ENCODE measurements around the gene LRRC36. TPM values are rescaled to one million over a fixed set of nuclear protein-coding genes. Genes with fewer than 3 reads are reported as not detected.
"Not testable (repeated sequence)": the region's sequence is repeated elsewhere in the genome, so short reads cannot be mapped to it uniquely, and the experiment has no call there.

Gene LRRC36
- polyA plus RNA-seq, 4 donors: 3.5 to 4.6 (median 3.9) TPM

- no peak for DNase-seq (ENCODE audit: low read depth in 4 of 4, low spot score in 3 of 4)
These were observed 73.4 kb downstream of the LRRC36 start for GRCh38 chr16:67399749-67400704.

GRCh38 chr16:67400901-67401300 lies 74.3 kb downstream of the LRRC36 start:
- no peak for DNase-seq (ENCODE audit: low read depth in 4 of 4, low spot score in 3 of 4)

GRCh38 chr16:67403976-67404555 lies 77.5 kb downstream of the LRRC36 start:
- DNase-seq (ENCODE audit: low read depth in 4 of 4, low spot score in 3 of 4): no peak

- no peak for DNase-seq (ENCODE audit: low read depth in 4 of 4, low spot score in 3 of 4)
These were observed 78.2 kb downstream of the LRRC36 start for GRCh38 chr16:67404740-67405226.

- no peak for DNase-seq (ENCODE audit: low read depth in 4 of 4, low spot score in 3 of 4)
These were observed 78.7 kb downstream of the LRRC36 start for GRCh38 chr16:67405336-67405735.

GRCh38 chr16:67406111-67406971 lies 79.7 kb downstream of the LRRC36 start:
- DNase-seq (ENCODE audit: low read depth in 4 of 4, low spot score in 3 of 4): no peak

- no peak for DNase-seq (ENCODE audit: low read depth in 4 of 4, low spot score in 3 of 4)
These were observed 80.7 kb downstream of the LRRC36 start for GRCh38 chr16:67407176-67407787.

- DNase-seq (ENCODE audit: low read depth in 4 of 4, low spot score in 3 of 4): no peak
These were observed 81.3 kb downstream of the LRRC36 start for GRCh38 chr16:67407788-67408452.

- no peak for DNase-seq (ENCODE audit: low read depth in 4 of 4, low spot score in 3 of 4)
These were observed 83.0 kb downstream of the LRRC36 start for GRCh38 chr16:67409631-67410030.

- no peak for DNase-seq (ENCODE audit: low read depth in 4 of 4, low spot score in 3 of 4)
These were observed 84.7 kb downstream of the LRRC36 start for GRCh38 chr16:67411339-67411738.

GRCh38 chr16:67412294-67412693 lies 85.7 kb downstream of the LRRC36 start:
- DNase-seq (ENCODE audit: low read depth in 4 of 4, low spot score in 3 of 4): no peak

GRCh38 chr16:67413978-67414911 lies 87.6 kb downstream of the LRRC36 start:
- no peak for DNase-seq (ENCODE audit: low read depth in 4 of 4, low spot score in 3 of 4)

GRCh38 chr16:67415421-67415820 lies 88.8 kb downstream of the LRRC36 start:
- not testable (repeated sequence) for DNase-seq (ENCODE audit: low read depth in 4 of 4, low spot score in 3 of 4)

- no peak for DNase-seq (ENCODE audit: low read depth in 4 of 4, low spot score in 3 of 4)
These were observed 89.5 kb downstream of the LRRC36 start, which contains the start of gene ZDHHC1 for GRCh38 chr16:67415872-67416793. Gene ZDHHC1 (minus strand): TSS chr16:67416477. CDS start chr16:67407775, 8,702 bp downstream.

GRCh38 chr16:67417333-67418061 lies 90.9 kb downstream of the LRRC36 start:
- DNase-seq (ENCODE audit: low read depth in 4 of 4, low spot score in 3 of 4): no peak

GRCh38 chr16:67419502-67419901 lies 92.9 kb downstream of the LRRC36 start:
- no peak for DNase-seq (ENCODE audit: low read depth in 4 of 4, low spot score in 3 of 4)

- DNase-seq (ENCODE audit: low read depth in 4 of 4, low spot score in 3 of 4): no peak
These were observed 93.3 kb downstream of the LRRC36 start for GRCh38 chr16:67419931-67420330.
